Measurements from ENCODE around the gene GPR132.
"Not testable (repeated sequence)": the region's sequence is repeated elsewhere in the genome, so short reads cannot be mapped to it uniquely, and the experiment has no call there.

GPR132 gene

GRCh38 chr14:105064001-105064400 lies 1.2 kb downstream of the GPR132 start:
- no peak overlapping the region for H3K4me3 ChIP-seq (replicated peaks; ENCODE audit: low read depth, low read length)
- TF ChIP-seq CTCF (IDR thresholded peaks at IDR 0.05; ENCODE audit: low read length, missing control alignments): no peak
- no peak for DNase-seq (ENCODE audit: low read depth)

GRCh38 chr14:105063506-105063905 lies 1.7 kb downstream of the GPR132 start:
- H3K4me3 ChIP-seq (replicated peaks; ENCODE audit: low read depth, low read length); DNase-seq (ENCODE audit: low read depth): not testable (repeated sequence)

- TF ChIP-seq CTCF (IDR thresholded peaks at IDR 0.05; ENCODE audit: low read length, missing control alignments): no peak
- DNase-seq (ENCODE audit: low read depth): no peak
- H3K4me3 ChIP-seq (replicated peaks; ENCODE audit: low read depth, low read length): no peak overlapping the region
These were observed 2.2 kb downstream of the GPR132 start for GRCh38 chr14:105063056-105063455.

- no peak for DNase-seq (ENCODE audit: low read depth)
- H3K4me3 ChIP-seq (replicated peaks; ENCODE audit: low read depth, low read length): no peak overlapping the region
- no peak for TF ChIP-seq CTCF (IDR thresholded peaks at IDR 0.05; ENCODE audit: low read length, missing control alignments)
These were observed 3.2 kb downstream of the GPR132 start for GRCh38 chr14:105062048-105062433.

- DNase-seq (ENCODE audit: low read depth): no peak
- no peak for TF ChIP-seq CTCF (IDR thresholded peaks at IDR 0.05; ENCODE audit: low read length, missing control alignments)
- H3K4me3 ChIP-seq (replicated peaks; ENCODE audit: low read depth, low read length): no peak overlapping the region
These were observed 3.7 kb downstream of the GPR132 start for GRCh38 chr14:105061428-105062047.

GRCh38 chr14:105060751-105061427 lies 4.3 kb downstream of the GPR132 start:
- no peak overlapping the region for H3K4me3 ChIP-seq (replicated peaks; ENCODE audit: low read depth, low read length)
- no peak for TF ChIP-seq CTCF (IDR thresholded peaks at IDR 0.05; ENCODE audit: low read length, missing control alignments)
- no peak for DNase-seq (ENCODE audit: low read depth)

- TF ChIP-seq CTCF (IDR thresholded peaks at IDR 0.05; ENCODE audit: low read length, missing control alignments): no peak
- DNase-seq (ENCODE audit: low read depth): no peak
- no peak overlapping the region for H3K4me3 ChIP-seq (replicated peaks; ENCODE audit: low read depth, low read length)
These were observed 5.2 kb downstream of the GPR132 start for GRCh38 chr14:105059925-105060565.
